NCI-H345 treated with DMSO at 0.1 percent for 48 hours (cell line): ENCODE results near the gene C19orf53.

Experiments
- DNase-seq: peaks from one replicate; lab custom pipeline; 2025; ENCODE audit not compliant: unreplicated experiment; lab: John Stamatoyannopoulos, UW

Gene C19orf53

DNA sequence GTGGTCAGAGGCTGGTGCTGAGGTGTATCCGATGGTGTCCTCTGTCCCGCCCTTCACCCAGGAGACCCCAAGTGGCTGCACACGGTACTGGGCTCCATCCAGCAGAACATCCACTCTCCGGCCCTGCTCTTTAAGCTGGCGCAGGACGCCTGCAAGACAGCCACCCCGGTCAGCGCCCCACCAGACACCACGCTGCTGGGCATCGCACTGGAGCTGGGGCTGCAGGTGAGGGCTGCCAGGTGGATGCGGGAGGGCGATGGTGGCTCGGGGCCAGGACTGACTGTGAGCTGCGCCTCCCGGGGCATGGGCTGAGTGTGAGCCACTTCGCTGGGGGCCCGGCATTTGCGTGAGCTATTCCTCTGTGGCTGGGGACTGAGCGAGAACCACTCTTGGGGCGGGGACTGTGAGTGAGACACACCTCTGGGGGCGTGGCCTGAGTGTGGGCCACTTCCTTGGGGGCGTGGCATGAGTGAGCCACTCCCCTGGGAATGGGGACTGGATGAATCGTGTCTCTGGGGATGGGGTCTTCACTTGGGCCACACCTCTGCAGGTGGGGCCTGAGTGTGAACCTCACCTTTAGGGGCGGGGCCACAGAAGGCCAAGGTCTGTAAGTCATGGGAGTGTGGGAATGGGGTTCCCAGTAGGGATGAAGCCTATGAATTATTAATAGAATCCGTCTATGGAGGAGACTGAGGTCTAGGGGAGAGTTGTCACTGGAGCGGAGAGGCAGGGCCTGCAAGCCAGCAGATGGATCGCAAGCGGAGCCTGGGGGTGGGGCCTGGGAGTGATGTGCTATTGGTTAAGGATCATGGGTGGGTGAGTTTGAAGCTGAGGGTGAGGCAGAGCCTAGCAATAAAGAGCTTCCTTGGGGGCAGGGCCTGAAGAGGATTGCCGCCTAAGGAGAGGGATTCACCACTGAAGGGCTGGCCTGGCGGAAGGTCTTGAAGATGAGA is 51.5 kb downstream of the C19orf53 start:
- DNase-seq, result no peak

GRCh38 chr19:13826652-13827235 is 52.5 kb downstream of the C19orf53 start:
- DNase-seq, result no peak

DNA sequence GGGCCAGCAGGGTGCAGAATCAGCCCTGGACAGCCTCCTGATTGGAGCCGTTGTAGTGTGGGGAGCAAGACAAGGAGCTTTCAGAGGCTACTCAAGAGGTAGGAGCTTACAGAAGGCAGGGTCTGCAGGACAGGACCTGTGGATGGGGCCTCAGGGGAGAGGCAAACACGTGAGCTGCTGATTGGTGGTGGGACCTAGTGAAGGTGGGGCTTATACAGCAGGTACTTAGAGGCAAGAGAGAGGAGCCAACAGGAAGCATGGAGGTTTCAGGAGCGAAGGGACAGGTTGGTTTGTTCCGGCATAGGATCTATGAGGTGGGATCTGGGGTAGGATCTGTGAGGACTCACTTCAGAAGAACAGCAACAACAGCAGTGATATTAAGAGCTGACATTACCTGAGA is 53.4 kb downstream of the C19orf53 start:
- no peak for DNase-seq
